Mononuclear cell (primary cell): Measurements from ENCODE around the gene EBF3. TPM values are rescaled to one million over a fixed set of nuclear protein-coding genes. Genes with fewer than 3 reads are reported as not detected.

ENCODE experiments used
- H3K27me3 ChIP-seq: 2 replicates; pipeline ENCODE4 v1.6.0; 2011; ENCODE audit warnings: low read length, control low read depth; ENCODE audit not compliant: insufficient read depth
- H3K4me1 ChIP-seq: 2 replicates; pipeline ENCODE4 v1.5.1; 2011; ENCODE audit warnings: mild to moderate bottlenecking, low read length, control low read depth; ENCODE audit not compliant: insufficient read depth
- H3K4me3 ChIP-seq: 2 replicates; pipeline ENCODE4 v1.5.1; 2011; ENCODE audit warnings: mild to moderate bottlenecking, low read length, moderate library complexity
- H3K9me3 ChIP-seq: 2 replicates; pipeline ENCODE4 v1.5.1; 2011; ENCODE audit warnings: low read depth, mild to moderate bottlenecking, control low read depth, low read length
- total RNA-seq: library from RNA; depleted of rRNA; stranded (reverse); fragments of >200 nt; gene quantifications from one replicate; pipeline ENCODE4 v1.2.3, GENCODE V29; 2012

Gene EBF3
- total RNA-seq, 1 donor, result not detected

DNA sequence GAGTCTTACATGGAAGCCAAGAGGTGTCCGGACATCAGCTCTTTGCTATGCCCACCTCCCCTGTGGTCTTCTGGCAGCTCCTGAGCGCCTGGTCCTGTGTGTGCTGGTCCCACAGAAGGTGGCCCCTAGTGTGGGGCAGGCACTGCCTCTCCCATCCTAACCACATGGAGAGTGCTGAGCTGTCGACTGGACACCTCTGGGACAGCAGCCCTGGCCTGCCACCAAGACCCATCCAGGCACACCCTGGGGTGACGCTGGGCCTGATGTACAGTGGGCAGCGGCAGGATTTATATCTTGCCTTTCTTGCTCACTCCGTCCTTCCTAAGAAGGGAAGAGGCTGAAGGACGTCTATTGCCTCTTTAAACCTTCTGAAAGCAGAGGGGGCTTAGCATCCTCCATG, 98.7 kb downstream of the EBF3 start:
- Histone ChIP-seq H3K27me3 (no peaks in the 10 kb centered on the region), H3K9me3 (no peaks in the 10 kb centered on the region), H3K4me1 (no peaks in the 10 kb centered on the region), H3K4me3 (no peak overlapping the region)

DNA sequence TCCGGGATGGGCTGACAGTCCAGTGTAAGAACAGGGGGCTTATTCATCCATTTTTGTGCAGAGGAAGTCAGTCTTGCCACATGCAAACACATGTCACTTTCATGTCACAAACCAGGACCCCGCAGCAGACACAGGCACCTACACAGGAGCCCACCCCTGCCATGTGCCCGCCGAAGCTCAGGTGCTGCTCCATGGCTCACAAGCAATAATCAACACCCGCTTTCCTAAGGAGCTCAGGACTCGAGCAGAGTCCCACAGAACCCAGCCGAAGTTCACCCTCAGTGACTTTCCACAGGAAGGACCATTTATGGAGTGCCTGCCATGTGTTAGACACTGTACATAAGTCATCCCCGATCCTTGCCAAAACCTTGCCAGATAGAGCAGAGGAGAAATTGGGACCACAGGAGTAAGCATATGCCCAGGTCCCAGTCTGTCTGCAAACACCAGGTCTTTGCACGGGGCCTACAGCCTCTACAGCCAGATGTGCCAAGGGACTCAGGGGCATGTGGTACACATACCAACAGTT, 99.4 kb downstream of the EBF3 start:
- no peaks in the 10 kb centered on the region for H3K9me3 ChIP-seq
- no peak overlapping the region for H3K4me3 ChIP-seq
- H3K4me1 ChIP-seq, result no peaks in the 10 kb centered on the region
- H3K27me3 ChIP-seq, result no peaks in the 10 kb centered on the region

DNA sequence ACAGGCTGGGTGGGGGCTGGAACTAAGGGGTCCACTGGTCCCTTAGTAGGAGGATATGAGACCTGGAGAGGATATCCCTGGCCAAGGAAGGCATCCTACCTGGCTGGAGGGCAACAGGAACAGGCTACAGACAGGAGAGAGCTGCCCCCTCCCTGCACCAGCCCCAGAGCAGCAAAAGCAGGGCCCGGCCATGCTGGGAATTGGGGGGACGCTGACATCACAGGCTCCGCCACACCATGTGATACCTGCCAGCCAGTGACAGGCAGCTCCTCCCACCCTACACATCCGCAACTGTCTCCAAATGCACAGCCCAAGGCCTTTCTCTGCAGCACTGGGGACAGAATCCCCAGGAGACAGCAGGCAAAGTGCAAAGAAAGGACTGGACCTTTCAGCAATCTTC, 100.0 kb downstream of the EBF3 start:
- H3K9me3 ChIP-seq, result no peaks in the 10 kb centered on the region
- no peak overlapping the region for H3K4me3 ChIP-seq
- no peaks in the 10 kb centered on the region for H3K27me3 ChIP-seq
- H3K4me1 ChIP-seq, result no peaks in the 10 kb centered on the region

DNA sequence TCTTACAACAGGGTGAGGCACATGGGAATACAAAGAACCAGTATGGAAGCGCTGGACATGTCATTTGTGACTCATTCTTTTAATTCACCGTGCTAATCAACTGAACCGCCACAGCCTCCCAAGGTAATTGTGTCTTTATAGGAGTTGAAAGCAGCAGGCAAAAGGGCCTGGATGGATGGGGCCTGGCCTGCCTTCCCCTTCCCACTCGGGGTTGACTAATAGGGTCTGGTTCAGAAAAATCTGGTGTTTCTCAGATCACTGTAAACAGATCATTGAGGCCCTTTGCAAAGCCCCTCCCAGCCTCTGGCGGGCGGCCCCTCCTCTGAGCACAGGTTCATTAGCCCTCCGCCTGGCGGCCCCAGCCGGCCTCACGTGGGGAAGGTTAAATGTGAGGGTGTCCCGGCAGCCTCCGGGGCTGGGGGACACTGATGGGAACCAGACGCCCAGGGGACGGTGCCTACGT, 100.8 kb downstream of the EBF3 start:
- Histone ChIP-seq H3K9me3 (no peaks in the 10 kb centered on the region), H3K4me1 (no peaks in the 10 kb centered on the region), H3K27me3 (no peaks in the 10 kb centered on the region), H3K4me3 (no peak overlapping the region)

DNA sequence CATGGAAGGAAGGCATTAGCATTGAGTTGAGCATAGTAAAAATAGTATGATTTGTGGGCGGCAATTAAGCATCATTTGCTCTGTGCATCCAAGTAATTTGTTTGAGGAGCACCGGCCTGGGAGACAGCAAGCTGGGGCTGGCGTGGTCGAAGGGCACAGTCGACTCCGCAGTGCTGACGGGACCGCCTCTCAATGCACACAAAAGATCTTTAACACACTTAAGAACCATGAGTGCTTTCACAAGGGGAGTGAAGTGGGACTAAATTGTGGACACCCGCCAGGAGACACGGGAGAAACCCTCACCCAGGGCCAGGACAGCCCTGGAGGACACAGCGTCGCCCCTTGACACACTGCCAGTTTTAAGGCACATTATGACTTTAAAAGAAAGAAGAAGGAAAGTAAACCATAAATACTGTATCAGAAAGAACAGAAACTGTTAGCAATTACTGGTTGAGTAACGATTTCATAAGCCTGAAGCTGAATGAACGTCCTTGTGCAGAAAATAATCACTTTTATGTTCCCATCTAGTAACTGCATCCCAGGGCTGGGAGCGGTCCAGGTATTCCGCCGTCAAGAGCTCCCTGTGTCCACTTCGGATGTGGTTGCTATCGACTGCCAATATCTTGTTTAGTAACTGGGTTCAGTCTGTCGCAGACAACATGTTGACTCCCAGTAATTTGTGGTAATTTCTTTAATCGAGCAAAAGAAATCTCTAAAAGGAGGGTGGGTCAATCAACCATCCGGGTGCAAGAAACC, 102.1 kb downstream of the EBF3 start:
- no peaks in the 10 kb centered on the region for H3K4me1 ChIP-seq
- H3K9me3 ChIP-seq, result no peaks in the 10 kb centered on the region
- no peak overlapping the region for H3K4me3 ChIP-seq
- H3K27me3 ChIP-seq, result no peaks in the 10 kb centered on the region

DNA sequence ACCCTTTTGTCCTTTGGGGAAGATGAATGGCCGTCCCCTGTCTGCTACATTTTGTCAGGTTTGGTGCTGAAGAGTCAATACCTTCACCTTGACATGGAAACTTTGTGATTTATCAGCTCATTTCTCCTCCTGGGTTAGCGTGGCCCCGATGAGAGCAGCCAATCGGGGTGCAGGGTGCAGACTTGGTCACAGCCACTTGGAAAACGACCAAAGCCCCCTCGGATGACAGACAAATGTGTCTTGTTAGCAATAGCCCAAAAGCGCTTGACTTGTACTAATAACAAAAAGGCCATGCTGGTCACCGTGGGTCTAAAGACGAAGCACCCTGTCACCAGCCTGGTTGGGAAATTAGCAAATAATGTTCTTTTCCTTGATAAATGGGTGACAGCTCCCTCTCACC, 103.7 kb downstream of the EBF3 start:
- no peaks in the 10 kb centered on the region for H3K27me3 ChIP-seq
- H3K4me1 ChIP-seq, result no peaks in the 10 kb centered on the region
- no peaks in the 10 kb centered on the region for H3K9me3 ChIP-seq

DNA sequence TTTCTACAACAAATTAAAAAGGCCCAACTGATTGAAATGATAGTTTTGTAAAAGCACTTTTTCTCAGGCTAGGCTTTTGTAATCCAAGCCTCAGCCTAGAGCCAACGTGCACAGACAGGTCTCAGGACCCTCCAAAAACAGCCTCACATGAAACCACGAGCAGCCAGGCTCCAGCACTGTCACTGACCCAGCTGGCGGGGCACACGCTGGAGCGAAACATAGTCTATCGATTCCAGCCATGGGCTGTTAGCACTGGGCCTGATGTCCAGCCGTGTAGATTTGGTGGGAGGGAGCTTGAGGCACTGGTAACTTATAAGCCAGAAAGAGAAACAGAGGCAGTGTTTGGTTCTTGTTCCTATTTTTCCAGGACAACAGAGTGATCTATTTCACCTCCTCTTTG, 104.5 kb downstream of the EBF3 start:
- Histone ChIP-seq H3K9me3 (no peaks in the 10 kb centered on the region), H3K4me3 (no peak overlapping the region), H3K27me3 (no peaks in the 10 kb centered on the region), H3K4me1 (no peaks in the 10 kb centered on the region)

More for the DNA sequence above, 103.7 kb downstream of the EBF3 start:
- no peak overlapping the region for H3K4me3 ChIP-seq

DNA sequence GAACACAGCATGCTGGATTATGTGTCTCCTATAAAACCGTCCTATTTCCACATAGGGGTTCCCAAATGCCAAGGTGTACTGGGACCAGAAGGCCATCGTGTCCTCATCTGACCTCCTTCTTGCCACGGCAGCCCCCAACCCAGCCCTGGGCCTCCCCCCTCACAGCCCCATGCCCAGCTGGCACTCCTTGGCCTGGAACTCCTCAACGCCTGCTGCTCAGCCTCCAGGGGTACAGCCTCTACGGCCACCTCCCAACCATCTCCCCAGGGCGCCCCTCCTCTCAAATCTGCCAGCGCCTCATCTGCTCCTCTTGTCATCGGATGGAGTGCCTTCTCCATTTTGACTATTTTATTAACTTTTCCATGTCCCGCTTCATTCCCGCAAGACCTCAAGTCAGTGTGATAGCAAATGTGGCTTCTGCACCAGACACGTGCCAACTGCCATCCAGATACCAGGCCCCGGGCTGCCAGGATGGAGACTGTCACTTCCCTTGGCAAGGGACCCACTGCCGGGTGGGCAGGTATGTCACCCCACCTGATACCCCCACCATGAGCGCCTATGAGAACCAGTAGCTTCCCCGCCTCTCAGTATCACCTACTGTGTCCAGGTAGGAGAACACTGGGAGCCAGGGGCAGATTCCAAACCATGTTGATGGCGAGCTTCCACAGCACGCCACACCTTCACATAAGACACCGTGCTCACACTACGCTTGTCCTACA, 106.7 kb downstream of the EBF3 start:
- Histone ChIP-seq H3K4me1 (no peaks in the 10 kb centered on the region), H3K9me3 (no peaks in the 10 kb centered on the region), H3K27me3 (no peaks in the 10 kb centered on the region), H3K4me3 (no peak overlapping the region)

DNA sequence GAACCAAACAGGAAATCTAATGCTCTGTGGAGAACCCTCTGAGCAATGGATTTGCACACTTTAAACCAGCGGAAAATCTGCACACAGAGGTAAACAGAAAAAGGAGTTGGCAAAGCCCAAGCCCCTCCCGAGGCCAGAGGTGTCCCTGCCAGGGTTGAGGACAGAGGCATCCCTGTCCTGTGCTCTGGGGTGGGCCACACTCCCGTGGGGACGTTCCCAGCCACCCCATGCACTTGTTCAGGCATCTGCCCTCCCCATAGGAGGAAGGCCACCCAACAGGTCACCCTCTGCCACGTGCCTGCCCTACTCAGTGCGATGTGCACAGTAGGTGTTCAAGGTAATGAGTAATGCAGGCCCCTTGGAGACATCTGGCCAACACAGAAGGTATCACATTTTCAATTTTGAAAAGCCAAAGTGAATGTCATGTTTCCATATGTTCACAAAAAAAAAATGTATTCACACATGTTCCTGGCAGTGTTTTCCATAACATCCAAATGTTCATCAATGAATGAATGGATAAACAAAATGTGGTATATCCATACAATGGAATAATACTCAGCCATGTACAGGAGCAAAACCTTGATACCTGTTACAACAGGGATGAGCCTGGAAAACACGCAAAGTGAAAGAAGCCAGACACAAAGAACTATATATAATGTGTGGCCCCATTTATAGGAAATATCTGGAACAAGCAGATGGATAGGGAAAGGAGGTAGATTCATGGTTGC, 108.1 kb downstream of the EBF3 start:
- H3K4me1 ChIP-seq, result no peaks in the 10 kb centered on the region
- H3K4me3 ChIP-seq, result no peak overlapping the region
- H3K9me3 ChIP-seq, result no peaks in the 10 kb centered on the region
- H3K27me3 ChIP-seq, result no peaks in the 10 kb centered on the region

DNA sequence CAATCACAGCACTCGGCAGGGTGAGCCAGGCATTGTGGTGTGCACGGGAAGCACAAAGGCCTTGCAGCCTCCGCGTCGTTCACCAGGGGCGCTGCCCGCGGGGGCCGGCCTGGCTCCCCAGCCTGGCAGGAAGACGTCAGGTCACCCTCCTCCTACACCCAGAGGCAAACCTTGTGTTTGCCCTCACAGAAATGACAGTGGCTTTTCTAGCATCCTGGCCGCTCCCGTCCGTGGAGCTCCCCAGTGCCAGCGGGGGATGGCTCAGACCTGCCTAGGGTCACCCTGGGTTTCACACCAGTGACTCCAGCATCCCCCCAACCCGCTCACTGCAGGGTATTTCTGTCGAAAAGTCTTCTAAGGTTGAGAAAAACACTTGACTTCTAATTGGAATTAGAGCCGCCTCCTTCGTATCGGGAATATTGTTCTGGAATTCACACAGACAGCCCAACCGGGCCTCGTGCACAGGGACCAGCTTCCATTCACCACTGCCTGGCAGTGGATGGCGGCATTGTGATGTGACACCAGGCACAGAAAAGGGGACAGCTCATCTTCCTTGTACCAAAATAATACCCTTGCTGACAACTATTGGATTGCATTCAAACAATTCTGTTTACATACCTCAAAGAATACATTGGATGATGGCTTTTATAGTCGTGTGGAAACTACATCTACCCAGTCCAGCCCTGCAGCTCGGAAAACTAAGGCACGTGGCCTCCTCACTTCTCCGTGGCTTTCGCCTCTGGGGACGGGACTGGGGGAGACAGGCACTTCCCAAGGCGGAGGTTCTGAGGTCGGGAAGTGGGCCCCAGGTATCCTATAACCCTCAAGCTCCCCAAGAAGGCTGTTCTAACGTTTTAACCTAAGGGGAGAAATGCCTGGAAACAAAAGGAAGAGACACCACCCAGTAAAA, 109.0 kb downstream of the EBF3 start:
- Histone ChIP-seq H3K9me3 (no peaks in the 10 kb centered on the region), H3K27me3 (no peaks in the 10 kb centered on the region), H3K4me3 (no peak overlapping the region), H3K4me1 (no peaks in the 10 kb centered on the region)

DNA sequence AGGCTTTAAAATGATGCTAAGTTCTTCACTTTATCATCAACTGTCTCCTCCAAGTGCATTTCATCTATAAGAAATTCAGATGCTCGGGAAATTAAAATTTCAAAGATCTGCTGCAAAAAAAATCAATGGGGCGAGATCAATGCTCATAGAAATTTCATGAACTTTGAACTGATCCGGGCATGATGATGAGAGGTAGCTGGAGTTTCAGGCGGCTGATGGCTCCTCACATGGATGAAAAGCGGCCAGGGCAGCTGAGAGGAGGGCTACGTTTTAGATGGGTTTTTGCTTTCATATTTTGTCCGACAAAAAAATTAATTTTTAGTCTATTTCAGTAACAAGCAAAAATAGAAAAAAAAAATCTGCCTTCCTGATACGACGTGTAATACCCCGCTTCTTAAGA, 109.9 kb downstream of the EBF3 start:
- H3K27me3 ChIP-seq, result no peaks in the 10 kb centered on the region
- no peaks in the 10 kb centered on the region for H3K4me1 ChIP-seq
- no peak overlapping the region for H3K4me3 ChIP-seq
- no peaks in the 10 kb centered on the region for H3K9me3 ChIP-seq

DNA sequence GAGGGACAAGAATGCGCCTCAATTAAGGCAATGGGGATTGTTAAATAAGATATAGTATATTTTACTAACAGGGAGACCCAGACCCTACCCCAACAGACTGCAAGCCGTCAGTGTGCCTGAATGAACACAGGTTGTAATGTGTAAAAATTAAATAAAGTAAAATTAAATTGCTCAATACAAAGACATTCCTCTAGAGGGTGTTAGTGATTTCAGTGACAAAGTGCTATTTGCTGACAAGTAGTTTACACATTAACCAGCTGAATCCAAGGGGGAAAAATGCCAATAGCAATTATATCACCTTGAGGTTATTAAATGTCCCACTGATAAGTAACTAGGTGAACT, 110.5 kb downstream of the EBF3 start:
- H3K4me1 ChIP-seq, result no peaks in the 10 kb centered on the region
- H3K9me3 ChIP-seq, result no peaks in the 10 kb centered on the region
- no peaks in the 10 kb centered on the region for H3K27me3 ChIP-seq
- no peak overlapping the region for H3K4me3 ChIP-seq

DNA sequence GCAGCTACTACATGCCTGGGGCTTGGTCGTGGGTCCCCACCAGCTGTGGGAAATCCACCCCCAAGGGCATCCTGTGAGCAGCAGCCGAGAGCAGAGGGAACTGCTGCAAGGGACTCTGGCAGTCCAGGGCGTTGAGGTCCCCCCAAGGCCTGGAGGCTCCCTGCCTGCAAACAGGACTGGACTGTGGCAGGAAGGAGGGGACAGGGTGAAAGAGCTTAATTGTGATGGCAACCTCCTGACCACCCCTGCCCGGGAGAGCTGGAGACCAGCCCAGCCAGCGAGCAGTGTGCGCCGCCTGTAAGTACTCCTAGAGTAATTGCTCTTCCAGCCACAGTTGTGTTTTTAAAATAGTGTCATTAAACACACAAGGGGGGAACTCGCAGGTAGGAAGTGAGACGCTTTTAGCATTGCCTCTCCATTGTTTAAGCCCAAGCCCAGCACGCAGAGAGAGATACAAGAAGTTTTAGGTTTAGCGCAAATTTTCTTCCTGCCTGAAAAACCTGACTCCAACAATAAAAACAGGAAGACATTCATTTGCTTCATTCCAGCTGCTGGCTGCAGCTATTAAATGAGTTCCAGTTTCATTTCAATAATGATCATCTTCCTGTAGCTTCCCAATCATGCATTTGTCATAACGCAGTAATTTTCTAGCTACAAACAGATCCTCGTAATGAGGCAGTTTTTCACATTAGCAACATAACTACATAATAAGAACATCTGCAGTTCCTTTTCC, 111.1 kb downstream of the EBF3 start:
- Histone ChIP-seq H3K4me1 (no peaks in the 10 kb centered on the region), H3K4me3 (no peak overlapping the region), H3K27me3 (no peaks in the 10 kb centered on the region), H3K9me3 (no peaks in the 10 kb centered on the region)
